Measurements from ENCODE around the gene PVR. TPM values are rescaled to one million over a fixed set of nuclear protein-coding genes. Genes with fewer than 3 reads are reported as not detected.

PVR gene
- polyA plus RNA-seq, 1 donor from 2014 or later, result 19.1 TPM

DNA sequence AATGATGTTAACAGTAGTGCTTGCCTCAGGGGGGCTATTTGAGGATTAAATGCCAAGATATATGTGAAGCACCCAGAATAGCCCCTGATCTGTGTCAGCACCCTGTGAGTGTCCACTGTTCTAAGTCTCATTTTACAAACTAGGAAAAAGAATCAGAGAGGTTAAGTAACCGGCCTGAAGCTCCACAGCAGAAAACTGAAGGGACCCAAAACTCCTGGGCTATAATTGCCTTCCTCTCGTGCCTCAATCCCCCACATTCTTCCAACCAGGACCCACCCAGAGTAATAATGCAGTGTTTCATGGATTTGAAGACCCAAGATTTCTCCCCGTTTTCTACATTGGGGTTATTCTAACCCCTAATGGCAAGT lies 2.3 kb downstream of the PVR start:
- Histone ChIP-seq H3K79me2 (replicated peaks; ENCODE audit: insufficient read depth, low read length) (no peaks in the 10 kb centered on the region), H2AFZ (ENCODE audit: low read depth, low read length) (no peak overlapping the region), H3F3A (ENCODE audit: insufficient read depth, low read length, poor library complexity, severe bottlenecking) (no peaks in the 10 kb centered on the region), H3K36me3 (ENCODE audit: insufficient read depth, low read length) (no peaks in the 10 kb centered on the region), H3K4me3 (ENCODE audit: low read length) (no peak overlapping the region), H3K9me3 (ENCODE audit: low read length) (no peaks in the 10 kb centered on the region), H3K9me2 (ENCODE audit: insufficient read depth, low read length) (no peaks in the 10 kb centered on the region), H3K27ac (ENCODE audit: low read length) (no peak overlapping the region), H3K9ac (ENCODE audit: low read length) (no peak overlapping the region), H3K4me2 (ENCODE audit: low read length) (no peak overlapping the region), H4K20me1 (ENCODE audit: insufficient read depth) (no peaks in the 10 kb centered on the region), H3K27me3 (ENCODE audit: insufficient read depth, low read depth, low read length) (peaks cover 4% of the 10 kb centered on the region)
- TF ChIP-seq POLR2AphosphoS5 (IDR thresholded peaks at IDR 0.05), result no peak
- TF ChIP-seq MXI1 (conservative IDR thresholded peaks at IDR 0.05; ENCODE audit: poor library complexity, severe bottlenecking), result no peak
- TF ChIP-seq RAD21 (conservative IDR thresholded peaks at IDR 0.05), result no peak
- no peak for TF ChIP-seq EZH2 (IDR thresholded peaks at IDR 0.05; ENCODE audit: borderline replicate concordance, insufficient read depth, low read length, poor library complexity, severe bottlenecking)
- TF ChIP-seq SMC3 (conservative IDR thresholded peaks at IDR 0.05; ENCODE audit: poor library complexity), result no peak
- TF ChIP-seq, protein P1, sequence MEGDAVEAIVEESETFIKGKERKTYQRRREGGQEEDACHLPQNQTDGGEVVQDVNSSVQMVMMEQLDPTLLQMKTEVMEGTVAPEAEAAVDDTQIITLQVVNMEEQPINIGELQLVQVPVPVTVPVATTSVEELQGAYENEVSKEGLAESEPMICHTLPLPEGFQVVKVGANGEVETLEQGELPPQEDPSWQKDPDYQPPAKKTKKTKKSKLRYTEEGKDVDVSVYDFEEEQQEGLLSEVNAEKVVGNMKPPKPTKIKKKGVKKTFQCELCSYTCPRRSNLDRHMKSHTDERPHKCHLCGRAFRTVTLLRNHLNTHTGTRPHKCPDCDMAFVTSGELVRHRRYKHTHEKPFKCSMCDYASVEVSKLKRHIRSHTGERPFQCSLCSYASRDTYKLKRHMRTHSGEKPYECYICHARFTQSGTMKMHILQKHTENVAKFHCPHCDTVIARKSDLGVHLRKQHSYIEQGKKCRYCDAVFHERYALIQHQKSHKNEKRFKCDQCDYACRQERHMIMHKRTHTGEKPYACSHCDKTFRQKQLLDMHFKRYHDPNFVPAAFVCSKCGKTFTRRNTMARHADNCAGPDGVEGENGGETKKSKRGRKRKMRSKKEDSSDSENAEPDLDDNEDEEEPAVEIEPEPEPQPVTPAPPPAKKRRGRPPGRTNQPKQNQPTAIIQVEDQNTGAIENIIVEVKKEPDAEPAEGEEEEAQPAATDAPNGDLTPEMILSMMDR (IDR thresholded peaks at IDR 0.05; ENCODE audit: poor library complexity, severe bottlenecking), result no peak
- TF ChIP-seq, protein P2, sequence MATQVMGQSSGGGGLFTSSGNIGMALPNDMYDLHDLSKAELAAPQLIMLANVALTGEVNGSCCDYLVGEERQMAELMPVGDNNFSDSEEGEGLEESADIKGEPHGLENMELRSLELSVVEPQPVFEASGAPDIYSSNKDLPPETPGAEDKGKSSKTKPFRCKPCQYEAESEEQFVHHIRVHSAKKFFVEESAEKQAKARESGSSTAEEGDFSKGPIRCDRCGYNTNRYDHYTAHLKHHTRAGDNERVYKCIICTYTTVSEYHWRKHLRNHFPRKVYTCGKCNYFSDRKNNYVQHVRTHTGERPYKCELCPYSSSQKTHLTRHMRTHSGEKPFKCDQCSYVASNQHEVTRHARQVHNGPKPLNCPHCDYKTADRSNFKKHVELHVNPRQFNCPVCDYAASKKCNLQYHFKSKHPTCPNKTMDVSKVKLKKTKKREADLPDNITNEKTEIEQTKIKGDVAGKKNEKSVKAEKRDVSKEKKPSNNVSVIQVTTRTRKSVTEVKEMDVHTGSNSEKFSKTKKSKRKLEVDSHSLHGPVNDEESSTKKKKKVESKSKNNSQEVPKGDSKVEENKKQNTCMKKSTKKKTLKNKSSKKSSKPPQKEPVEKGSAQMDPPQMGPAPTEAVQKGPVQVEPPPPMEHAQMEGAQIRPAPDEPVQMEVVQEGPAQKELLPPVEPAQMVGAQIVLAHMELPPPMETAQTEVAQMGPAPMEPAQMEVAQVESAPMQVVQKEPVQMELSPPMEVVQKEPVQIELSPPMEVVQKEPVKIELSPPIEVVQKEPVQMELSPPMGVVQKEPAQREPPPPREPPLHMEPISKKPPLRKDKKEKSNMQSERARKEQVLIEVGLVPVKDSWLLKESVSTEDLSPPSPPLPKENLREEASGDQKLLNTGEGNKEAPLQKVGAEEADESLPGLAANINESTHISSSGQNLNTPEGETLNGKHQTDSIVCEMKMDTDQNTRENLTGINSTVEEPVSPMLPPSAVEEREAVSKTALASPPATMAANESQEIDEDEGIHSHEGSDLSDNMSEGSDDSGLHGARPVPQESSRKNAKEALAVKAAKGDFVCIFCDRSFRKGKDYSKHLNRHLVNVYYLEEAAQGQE (IDR thresholded peaks at IDR 0.05; ENCODE audit: borderline replicate concordance), result no peak
- TF ChIP-seq EP300 (conservative IDR thresholded peaks at IDR 0.05; ENCODE audit: poor library complexity, severe bottlenecking), result no peak
- TF ChIP-seq TAF1 (IDR thresholded peaks at IDR 0.05; ENCODE audit: low read depth), result no peak

DNA sequence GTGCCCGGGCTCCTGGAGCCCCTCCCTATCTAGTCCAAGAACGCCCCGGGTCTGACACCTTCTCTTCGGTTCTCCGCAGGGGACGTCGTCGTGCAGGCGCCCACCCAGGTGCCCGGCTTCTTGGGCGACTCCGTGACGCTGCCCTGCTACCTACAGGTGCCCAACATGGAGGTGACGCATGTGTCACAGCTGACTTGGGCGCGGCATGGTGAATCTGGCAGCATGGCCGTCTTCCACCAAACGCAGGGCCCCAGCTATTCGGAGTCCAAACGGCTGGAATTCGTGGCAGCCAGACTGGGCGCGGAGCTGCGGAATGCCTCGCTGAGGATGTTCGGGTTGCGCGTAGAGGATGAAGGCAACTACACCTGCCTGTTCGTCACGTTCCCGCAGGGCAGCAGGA lies 3.4 kb downstream of the PVR start:
- H3K4me3 ChIP-seq (ENCODE audit: low read length), result no peak overlapping the region
- H3K27ac ChIP-seq (ENCODE audit: low read length), result no peak overlapping the region
- TF ChIP-seq, protein P1 (IDR thresholded peaks at IDR 0.05; ENCODE audit: poor library complexity, severe bottlenecking), result no peak
- TF ChIP-seq EZH2 (IDR thresholded peaks at IDR 0.05; ENCODE audit: borderline replicate concordance, insufficient read depth, low read length, poor library complexity, severe bottlenecking) (no peak), SMC3 (conservative IDR thresholded peaks at IDR 0.05; ENCODE audit: poor library complexity) (no peak), EP300 (conservative IDR thresholded peaks at IDR 0.05; ENCODE audit: poor library complexity, severe bottlenecking) (no peak), MXI1 (conservative IDR thresholded peaks at IDR 0.05; ENCODE audit: poor library complexity, severe bottlenecking) (no peak), RAD21 (conservative IDR thresholded peaks at IDR 0.05) (no peak), TAF1 (IDR thresholded peaks at IDR 0.05; ENCODE audit: low read depth) (no peak), POLR2AphosphoS5 (IDR thresholded peaks at IDR 0.05) (no peak)
- TF ChIP-seq, protein P2 (IDR thresholded peaks at IDR 0.05; ENCODE audit: borderline replicate concordance), result no peak
- H4K20me1 ChIP-seq (ENCODE audit: insufficient read depth), result no peaks in the 10 kb centered on the region
- H3K27me3 ChIP-seq (ENCODE audit: insufficient read depth, low read depth, low read length), result peaks cover 4% of the 10 kb centered on the region
- no peak overlapping the region for H2AFZ ChIP-seq (ENCODE audit: low read depth, low read length)
- no peaks in the 10 kb centered on the region for H3K79me2 ChIP-seq (replicated peaks; ENCODE audit: insufficient read depth, low read length)
- H3K9ac ChIP-seq (ENCODE audit: low read length), result no peak overlapping the region
- no peaks in the 10 kb centered on the region for H3K36me3 ChIP-seq (ENCODE audit: insufficient read depth, low read length)
- no peak overlapping the region for H3K4me2 ChIP-seq (ENCODE audit: low read length)
- no peaks in the 10 kb centered on the region for H3K9me3 ChIP-seq (ENCODE audit: low read length)
- H3K9me2 ChIP-seq (ENCODE audit: insufficient read depth, low read length), result no peaks in the 10 kb centered on the region
- no peaks in the 10 kb centered on the region for H3F3A ChIP-seq (ENCODE audit: insufficient read depth, low read length, poor library complexity, severe bottlenecking)

Measured in neural cell (in vitro differentiated cells).